ENCODE measurements around the gene TIMELESS.
A peak's percentile ranks its signal among the peaks of the same experiment; 100 is the strongest.
"Not testable (repeated sequence)": the region's sequence is repeated elsewhere in the genome, so short reads cannot be mapped to it uniquely, and the experiment has no call there.

TIMELESS gene

GRCh38 chr12:56476143-56476542, 26.9 kb upstream of the TIMELESS start:
- H3K27me3 Mint-ChIP-seq: no peaks in the 10 kb centered on the region
- H3K9me3 Mint-ChIP-seq (ENCODE audit: low read depth): no peaks in the 10 kb centered on the region
- peaks cover 19% of the 10 kb centered on the region for H3K4me1 Mint-ChIP-seq (ENCODE audit: low read depth)
- no peak overlapping the region for H3K4me3 Mint-ChIP-seq
- no peaks in the 10 kb centered on the region for H3K36me3 Mint-ChIP-seq
- no peak overlapping the region for H3K27ac Mint-ChIP-seq

- H3K4me3 Mint-ChIP-seq: no peak overlapping the region
- peaks cover 25% of the 10 kb centered on the region for H3K4me1 Mint-ChIP-seq (ENCODE audit: low read depth)
- H3K36me3 Mint-ChIP-seq: peaks cover 6% of the 10 kb centered on the region
- H3K9me3 Mint-ChIP-seq (ENCODE audit: low read depth): no peaks in the 10 kb centered on the region
- H3K27me3 Mint-ChIP-seq: no peaks in the 10 kb centered on the region
- no peak overlapping the region for H3K27ac Mint-ChIP-seq
These were observed 25.2 kb upstream of the TIMELESS start for GRCh38 chr12:56474389-56474788.

GRCh38 chr12:56469007-56469930, 20.0 kb upstream of the TIMELESS start:
- H3K4me1 Mint-ChIP-seq (ENCODE audit: low read depth): peaks cover 33% of the 10 kb centered on the region
- peak overlapping the region; percentile 99 for H3K4me3 Mint-ChIP-seq
- peak overlapping the region; percentile 98 for H3K27ac Mint-ChIP-seq
- H3K36me3 Mint-ChIP-seq: peaks cover 6% of the 10 kb centered on the region
- no peaks in the 10 kb centered on the region for H3K27me3 Mint-ChIP-seq
- no peaks in the 10 kb centered on the region for H3K9me3 Mint-ChIP-seq (ENCODE audit: low read depth)

GRCh38 chr12:56468216-56469006, 19.2 kb upstream of the TIMELESS start, which contains the start of gene SPRYD4:
TSS of gene SPRYD4 (plus strand) at chr12:56468578. CDS start at chr12:56468592, 14 bp downstream.
- peaks cover 6% of the 10 kb centered on the region for H3K36me3 Mint-ChIP-seq
- H3K27ac Mint-ChIP-seq: peak within 1 kb of the TSS; percentile 98
- no peaks in the 10 kb centered on the region for H3K27me3 Mint-ChIP-seq
- peak within 1 kb of the TSS; percentile 99 for H3K4me3 Mint-ChIP-seq
- no peaks in the 10 kb centered on the region for H3K9me3 Mint-ChIP-seq (ENCODE audit: low read depth)
- peaks cover 35% of the 10 kb centered on the region for H3K4me1 Mint-ChIP-seq (ENCODE audit: low read depth)

- Mint-ChIP-seq H3K4me1 (ENCODE audit: low read depth) (peaks cover 7% of the 10 kb centered on the region), H3K36me3 (no peaks in the 10 kb centered on the region), H3K27ac (no peak overlapping the region), H3K4me3 (no peak overlapping the region), H3K27me3 (no peaks in the 10 kb centered on the region), H3K9me3 (ENCODE audit: low read depth) (no peaks in the 10 kb centered on the region)
These were observed 13.3 kb upstream of the TIMELESS start for GRCh38 chr12:56462565-56462964.

DNA sequence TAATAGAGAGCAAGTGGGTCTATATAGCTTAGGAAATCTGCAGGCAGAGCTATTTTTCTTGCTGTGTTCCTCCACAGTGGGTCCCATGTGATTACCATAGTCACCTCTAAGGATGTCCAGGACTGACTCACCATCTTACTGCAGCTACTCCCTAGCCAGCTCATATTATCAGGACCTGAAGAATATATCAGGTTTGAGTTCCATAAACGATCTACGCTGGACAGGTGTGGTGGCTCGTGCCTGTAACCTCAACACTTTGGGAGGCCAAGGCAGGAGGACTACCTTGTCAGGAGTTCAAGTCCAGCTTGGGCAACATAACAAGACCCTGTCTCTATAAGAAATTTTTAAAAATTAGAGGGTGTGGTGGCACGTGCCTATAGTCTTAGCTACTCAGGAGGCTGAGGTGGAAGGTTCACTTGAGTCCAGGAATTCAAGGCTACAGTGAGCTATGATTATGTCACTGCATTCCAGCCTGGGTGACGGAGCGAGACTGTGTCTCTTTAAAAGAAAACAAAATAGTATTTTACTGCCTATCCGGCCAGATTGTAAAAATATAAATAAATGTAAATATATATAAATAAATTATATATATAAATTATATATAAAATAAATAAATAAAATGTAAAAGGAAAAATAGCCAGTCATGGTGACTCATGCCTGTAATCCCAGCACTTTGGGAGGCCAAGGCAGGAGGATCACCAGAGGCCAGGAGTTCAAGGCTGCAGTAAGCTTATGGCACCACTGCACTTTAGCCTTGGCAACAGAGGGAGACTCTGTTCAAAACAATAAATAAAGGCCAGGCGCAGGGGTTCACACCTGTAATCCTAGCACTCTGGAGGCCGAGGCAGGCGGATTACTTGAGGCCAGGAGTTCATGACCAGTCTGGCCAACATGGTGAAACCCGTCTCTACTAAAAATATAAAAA, 12.3 kb upstream of the TIMELESS start:
- Mint-ChIP-seq H3K4me1 (ENCODE audit: low read depth) (peaks cover 4% of the 10 kb centered on the region), H3K9me3 (ENCODE audit: low read depth) (no peaks in the 10 kb centered on the region), H3K36me3 (no peaks in the 10 kb centered on the region), H3K27me3 (no peaks in the 10 kb centered on the region), H3K27ac (no peak overlapping the region), H3K4me3 (no peak overlapping the region)

DNA sequence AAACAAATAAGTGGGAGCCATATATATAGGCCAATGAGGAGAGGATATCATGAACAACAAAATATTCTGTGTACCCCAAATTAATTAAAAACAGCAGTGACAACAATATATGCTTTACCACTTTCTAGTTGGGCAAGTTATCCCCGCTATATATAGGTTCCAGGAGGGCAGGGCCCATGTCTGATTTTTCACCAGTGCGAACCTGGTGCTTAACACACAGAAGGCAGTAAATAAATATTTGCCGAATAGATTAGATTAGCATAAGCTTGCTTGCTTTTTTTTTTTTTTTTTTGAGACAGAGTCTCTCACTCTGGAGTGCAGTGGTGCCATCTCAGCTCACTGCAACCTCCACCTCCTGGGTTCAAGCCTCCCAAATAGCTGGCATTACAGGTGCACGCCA, 8.6 kb upstream of the TIMELESS start:
- no peak overlapping the region for H3K4me3 Mint-ChIP-seq
- no peaks in the 10 kb centered on the region for H3K27me3 Mint-ChIP-seq
- H3K36me3 Mint-ChIP-seq: no peaks in the 10 kb centered on the region
- no peaks in the 10 kb centered on the region for H3K9me3 Mint-ChIP-seq (ENCODE audit: low read depth)
- no peaks in the 10 kb centered on the region for H3K4me1 Mint-ChIP-seq (ENCODE audit: low read depth)
- H3K27ac Mint-ChIP-seq: no peak overlapping the region

- no peaks in the 10 kb centered on the region for H3K36me3 Mint-ChIP-seq
- peaks cover 5% of the 10 kb centered on the region for H3K4me1 Mint-ChIP-seq (ENCODE audit: low read depth)
- no peaks in the 10 kb centered on the region for H3K9me3 Mint-ChIP-seq (ENCODE audit: low read depth)
- H3K27me3 Mint-ChIP-seq: no peaks in the 10 kb centered on the region
- no peak within 1 kb of the TSS for H3K4me3 Mint-ChIP-seq
- no peak within 1 kb of the TSS for H3K27ac Mint-ChIP-seq
These were observed 5.3 kb upstream of the TIMELESS start, which contains the start of gene MIP for GRCh38 chr12:56454557-56454956. TSS of gene MIP (minus strand) at chr12:56454657. CDS start at chr12:56454613, 44 bp downstream.

DNA sequence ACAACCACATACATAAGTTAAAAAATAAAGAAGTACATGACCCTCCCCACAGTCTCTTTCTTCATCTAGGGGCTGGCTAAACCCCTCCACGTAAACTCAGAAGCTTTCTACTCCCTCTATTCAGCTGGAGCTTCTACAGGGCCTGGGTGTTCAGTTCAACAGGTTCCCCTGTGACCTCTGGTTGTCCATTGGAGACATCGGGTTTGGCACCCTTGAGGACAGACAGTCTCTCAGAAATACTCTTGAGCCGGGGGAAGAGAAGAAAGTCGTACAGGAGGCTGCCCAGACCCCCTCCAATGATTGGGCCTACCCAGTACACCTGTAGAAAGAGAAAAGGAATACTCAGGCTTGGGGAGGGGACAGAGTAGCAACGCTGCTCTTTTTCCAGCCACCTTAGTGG, 1.9 kb upstream of the TIMELESS start:
- Mint-ChIP-seq H3K27me3 (no peaks in the 10 kb centered on the region), H3K4me1 (ENCODE audit: low read depth) (peaks cover 13% of the 10 kb centered on the region), H3K9me3 (ENCODE audit: low read depth) (no peaks in the 10 kb centered on the region), H3K36me3 (peaks cover 2% of the 10 kb centered on the region), H3K4me3 (peak overlapping the region; percentile 44), H3K27ac (no peak overlapping the region)

GRCh38 chr12:56450241-56450640, 1.0 kb upstream of the TIMELESS start:
- peaks cover 4% of the 10 kb centered on the region for H3K36me3 Mint-ChIP-seq
- peak overlapping the region; percentile 95 for H3K27ac Mint-ChIP-seq
- H3K4me3 Mint-ChIP-seq: peak overlapping the region; percentile 93
- no peaks in the 10 kb centered on the region for H3K27me3 Mint-ChIP-seq
- no peaks in the 10 kb centered on the region for H3K9me3 Mint-ChIP-seq (ENCODE audit: low read depth)
- peaks cover 13% of the 10 kb centered on the region for H3K4me1 Mint-ChIP-seq (ENCODE audit: low read depth)

GRCh38 chr12:56449622-56449984, 377 bp upstream of the TIMELESS start:
- H3K4me1 Mint-ChIP-seq (ENCODE audit: low read depth): peaks cover 13% of the 10 kb centered on the region
- H3K27ac Mint-ChIP-seq: peak overlapping the region; percentile 95
- peaks cover 4% of the 10 kb centered on the region for H3K36me3 Mint-ChIP-seq
- no peaks in the 10 kb centered on the region for H3K9me3 Mint-ChIP-seq (ENCODE audit: low read depth)
- H3K27me3 Mint-ChIP-seq: no peaks in the 10 kb centered on the region
- H3K4me3 Mint-ChIP-seq: peak overlapping the region; percentile 93

GRCh38 chr12:56443208-56443607, 6.0 kb downstream of the TIMELESS start:
- H3K27ac Mint-ChIP-seq; H3K9me3 Mint-ChIP-seq (ENCODE audit: low read depth); H3K4me1 Mint-ChIP-seq (ENCODE audit: low read depth); H3K27me3 Mint-ChIP-seq; H3K4me3 Mint-ChIP-seq: not testable (repeated sequence)
- peaks cover 15% of the 10 kb centered on the region for H3K36me3 Mint-ChIP-seq

DNA sequence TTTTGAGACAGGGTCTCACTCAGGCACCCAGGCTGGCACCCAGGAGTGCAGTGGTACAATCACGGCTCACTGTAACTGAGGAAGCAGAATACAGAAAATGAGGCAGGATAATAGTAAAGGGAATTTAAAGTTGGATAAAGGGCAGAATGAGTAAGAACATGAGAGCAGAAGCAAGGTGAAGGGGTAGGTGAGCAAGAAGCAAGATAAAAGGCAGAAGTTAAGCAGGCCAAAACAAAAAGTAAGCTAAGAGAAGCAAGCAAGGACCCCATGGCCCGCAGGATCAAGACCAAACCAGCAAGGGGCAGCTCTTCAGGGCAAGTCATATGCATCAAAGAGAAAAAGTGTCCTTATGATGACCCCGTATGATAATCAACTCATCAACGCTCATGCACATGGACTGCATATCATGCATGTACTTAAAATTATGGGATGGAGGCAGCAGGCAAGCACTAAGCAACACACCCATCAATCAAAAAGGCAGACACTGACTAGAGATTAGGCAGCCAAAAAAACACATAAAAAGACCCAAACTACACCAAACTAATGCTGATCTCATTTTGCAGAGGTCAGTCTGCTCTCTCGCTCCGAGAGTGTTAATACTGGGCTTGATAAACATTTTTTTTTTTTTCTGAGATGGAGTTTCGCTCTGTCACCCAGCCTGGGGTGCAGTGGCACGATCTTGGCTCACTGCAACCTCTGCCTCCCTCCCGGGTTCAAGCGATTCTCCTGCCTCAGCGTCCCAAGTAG, 11.6 kb downstream of the TIMELESS start:
- Mint-ChIP-seq H3K4me1 (ENCODE audit: low read depth) (no peaks in the 10 kb centered on the region), H3K4me3 (no peak overlapping the region), H3K27me3 (no peaks in the 10 kb centered on the region), H3K36me3 (peaks cover 3% of the 10 kb centered on the region), H3K9me3 (ENCODE audit: low read depth) (no peaks in the 10 kb centered on the region), H3K27ac (no peak overlapping the region)

DNA sequence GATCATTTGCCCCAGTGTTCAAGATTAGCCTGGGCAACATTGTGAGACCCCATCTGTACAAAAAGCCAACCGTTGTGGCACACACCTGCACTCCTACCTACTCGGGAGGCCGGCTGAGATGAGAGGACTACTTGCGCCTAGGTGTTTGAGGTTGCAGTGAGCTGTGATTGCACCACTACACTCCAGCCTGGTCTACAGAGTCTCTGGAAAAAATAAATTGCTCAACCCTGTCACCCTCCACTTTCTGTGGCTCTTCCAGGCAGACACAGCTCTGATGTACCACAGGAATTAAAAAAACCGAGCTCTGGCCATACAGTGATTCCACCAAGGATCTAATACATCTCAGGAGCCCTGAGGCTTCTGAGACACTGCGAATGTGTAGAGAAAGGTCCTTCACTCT, 14.4 kb downstream of the TIMELESS start:
- Mint-ChIP-seq H3K27ac (no peak overlapping the region), H3K36me3 (peaks cover 5% of the 10 kb centered on the region), H3K4me1 (ENCODE audit: low read depth) (no peaks in the 10 kb centered on the region), H3K27me3 (no peaks in the 10 kb centered on the region), H3K4me3 (no peak overlapping the region), H3K9me3 (ENCODE audit: low read depth) (no peaks in the 10 kb centered on the region)

All from activated naive CD8-positive, alpha-beta T cell (primary cell).